VCaP (cell line): ENCODE measurements around the gene S100A4.

Experiments
- H3K27ac ChIP-seq: fragments of 450-650 bp; 2 replicates; pipeline ENCODE4 v1.5.1; 2017
- TF ChIP-seq, protein P1 (sequence below): fragments of 450-650 bp; conservative IDR thresholded peaks from 2 replicates; pipeline ENCODE4 v1.5.1; 2017; ENCODE audit warnings: mild to moderate bottlenecking, moderate library complexity

Gene S100A4

DNA sequence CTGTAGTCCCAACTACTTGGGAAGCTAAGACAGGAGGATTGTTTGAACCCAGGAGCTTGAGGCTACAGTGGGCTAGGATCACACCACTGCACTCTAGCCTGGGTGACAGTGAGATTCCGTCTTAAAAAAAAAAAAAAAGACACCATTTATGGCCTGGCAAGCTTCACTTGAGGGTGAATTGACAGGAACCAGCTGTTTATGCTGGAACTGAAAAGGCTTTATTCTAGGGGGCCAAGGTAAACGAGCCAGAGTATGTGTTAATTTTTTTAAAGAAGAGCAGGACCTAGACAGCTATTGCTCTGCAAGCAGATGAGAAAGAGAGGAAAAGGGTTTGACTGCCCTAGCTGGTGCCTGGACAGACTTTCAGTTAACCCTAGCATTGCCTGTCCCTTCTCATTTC is 46.9 kb downstream of the S100A4 start:
- TF ChIP-seq, protein P1, sequence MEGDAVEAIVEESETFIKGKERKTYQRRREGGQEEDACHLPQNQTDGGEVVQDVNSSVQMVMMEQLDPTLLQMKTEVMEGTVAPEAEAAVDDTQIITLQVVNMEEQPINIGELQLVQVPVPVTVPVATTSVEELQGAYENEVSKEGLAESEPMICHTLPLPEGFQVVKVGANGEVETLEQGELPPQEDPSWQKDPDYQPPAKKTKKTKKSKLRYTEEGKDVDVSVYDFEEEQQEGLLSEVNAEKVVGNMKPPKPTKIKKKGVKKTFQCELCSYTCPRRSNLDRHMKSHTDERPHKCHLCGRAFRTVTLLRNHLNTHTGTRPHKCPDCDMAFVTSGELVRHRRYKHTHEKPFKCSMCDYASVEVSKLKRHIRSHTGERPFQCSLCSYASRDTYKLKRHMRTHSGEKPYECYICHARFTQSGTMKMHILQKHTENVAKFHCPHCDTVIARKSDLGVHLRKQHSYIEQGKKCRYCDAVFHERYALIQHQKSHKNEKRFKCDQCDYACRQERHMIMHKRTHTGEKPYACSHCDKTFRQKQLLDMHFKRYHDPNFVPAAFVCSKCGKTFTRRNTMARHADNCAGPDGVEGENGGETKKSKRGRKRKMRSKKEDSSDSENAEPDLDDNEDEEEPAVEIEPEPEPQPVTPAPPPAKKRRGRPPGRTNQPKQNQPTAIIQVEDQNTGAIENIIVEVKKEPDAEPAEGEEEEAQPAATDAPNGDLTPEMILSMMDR = no peak
- no peak overlapping the region for H3K27ac ChIP-seq

DNA sequence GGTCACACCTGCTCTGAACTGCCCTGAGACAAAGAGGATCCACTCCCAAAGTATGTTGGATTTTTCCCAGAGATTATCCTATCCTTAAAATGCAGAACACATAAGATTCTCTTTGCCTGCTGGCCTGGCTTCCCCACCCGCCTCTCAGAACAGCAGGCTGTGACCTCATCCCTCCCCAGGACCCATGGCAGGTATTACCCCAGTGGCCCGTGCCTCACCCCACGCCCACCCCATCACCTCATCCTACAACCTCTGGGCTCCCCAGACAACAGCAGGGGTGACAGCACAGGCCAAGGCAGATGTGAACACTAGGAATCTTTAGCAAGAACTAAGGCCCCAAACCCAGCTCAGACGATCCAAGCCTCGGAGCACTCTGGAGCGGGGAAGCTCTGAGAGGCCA is 50.1 kb downstream of the S100A4 start:
- no peak overlapping the region for H3K27ac ChIP-seq
- TF ChIP-seq, protein P1 = no peak

DNA sequence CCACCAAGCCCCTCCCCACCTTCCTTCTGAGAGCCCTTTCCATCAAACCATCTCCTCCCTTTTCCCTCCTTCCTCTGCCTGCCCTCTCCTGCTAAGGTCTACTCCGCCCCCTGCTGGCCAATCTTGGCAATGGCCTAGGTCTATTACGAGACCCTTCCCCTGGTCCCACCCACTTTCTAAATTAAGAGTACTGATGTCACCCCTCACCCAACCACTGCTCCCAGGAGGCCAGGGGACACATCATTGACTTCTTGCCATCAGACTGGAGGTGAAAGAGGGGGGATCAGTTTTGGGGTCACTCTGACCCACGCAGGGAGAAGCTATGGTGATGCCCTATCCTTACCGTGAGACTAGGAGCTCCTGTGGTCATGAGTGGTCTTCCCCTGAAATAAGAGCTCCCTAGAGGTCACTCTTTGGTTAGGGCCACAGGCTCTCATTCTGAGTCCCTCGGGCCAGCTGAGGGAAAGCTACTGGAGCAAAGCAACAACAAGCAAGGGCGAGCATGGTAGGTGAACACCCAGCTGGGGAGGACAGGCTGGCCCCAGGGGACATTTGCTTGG is 50.5 kb downstream of the S100A4 start:
- TF ChIP-seq, protein P1 = peak; percentile 95

More for the DNA sequence above, 50.5 kb downstream of the S100A4 start:
- H3K27ac ChIP-seq = no peak overlapping the region
